ENCODE results near the gene BORCS5.

The BORCS5 gene

DNA sequence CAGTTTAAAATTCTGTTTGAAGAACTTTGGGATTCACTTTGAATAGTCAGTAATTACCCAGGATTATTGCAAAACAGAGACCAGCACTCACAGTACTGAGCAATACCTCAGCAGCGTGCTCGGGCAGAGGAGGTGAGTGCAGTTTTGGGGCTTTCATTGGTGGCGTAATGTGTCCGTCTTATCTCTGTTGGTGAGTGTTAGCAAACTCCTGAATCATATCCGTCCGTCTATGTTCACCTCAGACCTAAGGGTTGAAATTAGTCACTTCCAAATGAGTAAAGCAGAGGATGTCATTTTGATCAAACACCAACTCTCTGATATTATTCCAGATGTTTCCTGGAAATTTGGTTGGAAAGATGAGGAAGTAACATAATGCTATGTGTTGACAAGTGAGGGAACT, 82.8 kb downstream of the BORCS5 start:
- no peak for DNase-seq

DNA sequence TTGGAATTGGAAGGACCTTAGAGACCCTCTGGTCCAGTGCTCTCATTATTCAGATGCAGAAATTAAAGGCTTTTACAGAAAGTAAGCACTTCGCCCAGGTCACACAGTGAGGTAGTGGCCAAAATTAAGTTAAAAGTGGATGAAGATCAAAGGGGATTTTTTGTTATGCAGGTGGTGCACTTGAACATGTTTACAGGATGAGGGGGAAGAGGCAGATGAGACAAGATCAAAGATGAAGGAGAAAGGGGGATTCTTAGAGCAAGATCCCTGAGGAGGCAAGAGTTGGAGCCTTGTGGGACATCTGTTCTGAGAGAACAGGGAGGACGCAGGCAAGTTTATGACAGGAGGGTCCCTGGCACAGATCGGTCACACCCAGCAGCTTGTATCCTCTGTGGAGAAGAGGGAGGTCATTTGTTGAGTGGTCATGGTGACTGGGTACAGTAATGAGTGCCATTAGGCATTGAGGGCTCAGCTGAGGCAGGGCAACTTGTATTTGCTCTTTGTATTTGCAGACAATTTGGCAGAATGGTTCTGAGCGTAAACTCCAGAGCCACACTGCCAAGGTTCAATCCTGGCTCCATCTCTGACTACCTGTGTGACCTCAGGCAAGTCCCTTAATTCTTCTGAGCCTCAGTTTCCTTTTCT, 84.0 kb downstream of the BORCS5 start:
- DNase-seq: no peak

DNA sequence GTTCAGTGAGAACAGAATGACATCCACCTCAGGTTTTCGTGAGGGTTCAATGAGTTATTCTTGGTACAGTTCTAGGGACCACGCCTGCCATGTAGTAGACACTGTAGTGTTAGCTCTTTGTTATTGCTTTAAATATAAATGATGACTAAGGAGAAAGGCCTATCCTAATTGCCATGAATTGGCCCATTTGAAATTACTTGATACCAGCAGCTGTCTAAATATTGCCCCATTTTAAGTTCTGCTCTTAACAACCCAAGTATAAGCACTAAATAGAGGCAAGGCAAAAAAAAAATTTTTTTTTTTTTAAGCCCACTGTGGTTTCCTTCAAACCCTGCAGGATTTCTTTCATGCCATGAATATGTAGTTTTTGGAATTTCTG, 84.5 kb downstream of the BORCS5 start:
- DNase-seq: no peak

DNA sequence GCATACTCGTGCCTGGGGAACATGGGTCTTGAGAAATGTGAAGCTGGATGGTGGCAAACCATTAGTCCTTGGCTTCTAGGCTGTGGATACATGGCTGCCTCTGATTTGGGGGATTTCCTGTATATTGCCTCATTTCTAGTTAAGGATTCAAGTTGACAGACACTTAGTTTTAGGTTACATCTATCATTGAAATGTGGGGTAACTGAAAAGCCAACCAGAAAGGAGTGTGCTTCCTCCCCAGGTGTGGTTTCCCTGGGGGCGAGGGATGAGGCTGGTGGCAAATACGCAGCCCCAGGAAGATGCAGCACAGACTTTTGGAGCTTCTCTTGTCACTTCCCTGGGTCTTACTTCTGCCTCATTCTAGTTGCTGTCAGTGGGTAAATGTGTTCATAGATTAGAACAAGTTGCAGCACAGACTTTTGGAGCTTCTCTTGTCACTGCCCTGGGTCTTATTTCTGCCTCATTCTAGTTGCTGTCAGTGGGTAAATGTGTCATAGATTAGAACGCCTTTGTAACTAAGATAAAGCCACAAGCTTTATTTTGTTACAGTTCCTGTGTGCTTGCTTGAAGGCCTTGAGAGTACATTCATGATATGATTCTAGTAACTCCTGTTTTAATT, 85.1 kb downstream of the BORCS5 start:
- DNase-seq: no peak

DNA sequence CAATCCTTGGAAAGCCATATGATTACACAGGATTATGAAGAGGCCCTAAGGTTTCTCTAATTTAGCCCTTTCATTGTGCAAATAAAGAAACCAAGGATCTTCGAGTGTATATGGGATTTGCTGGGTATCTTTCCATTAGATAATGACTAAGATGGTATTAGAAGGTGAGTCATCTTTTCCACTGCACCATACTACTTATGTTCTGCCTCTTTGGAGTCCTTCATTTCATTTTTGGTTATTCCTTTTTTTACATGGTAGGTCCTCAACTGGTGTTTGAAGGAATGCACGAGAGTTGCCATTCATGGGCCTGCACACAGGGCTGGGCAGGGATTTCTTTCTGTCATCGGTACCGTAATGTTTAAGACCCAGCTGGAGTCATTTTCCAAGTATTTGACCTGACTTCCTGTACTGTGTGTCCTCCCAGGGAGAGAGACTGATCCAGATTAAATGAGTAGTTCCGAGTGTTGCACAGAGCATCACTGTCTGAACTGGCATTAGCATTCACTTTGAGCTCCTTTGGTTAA, 85.7 kb downstream of the BORCS5 start:
- no peak for DNase-seq

DNA sequence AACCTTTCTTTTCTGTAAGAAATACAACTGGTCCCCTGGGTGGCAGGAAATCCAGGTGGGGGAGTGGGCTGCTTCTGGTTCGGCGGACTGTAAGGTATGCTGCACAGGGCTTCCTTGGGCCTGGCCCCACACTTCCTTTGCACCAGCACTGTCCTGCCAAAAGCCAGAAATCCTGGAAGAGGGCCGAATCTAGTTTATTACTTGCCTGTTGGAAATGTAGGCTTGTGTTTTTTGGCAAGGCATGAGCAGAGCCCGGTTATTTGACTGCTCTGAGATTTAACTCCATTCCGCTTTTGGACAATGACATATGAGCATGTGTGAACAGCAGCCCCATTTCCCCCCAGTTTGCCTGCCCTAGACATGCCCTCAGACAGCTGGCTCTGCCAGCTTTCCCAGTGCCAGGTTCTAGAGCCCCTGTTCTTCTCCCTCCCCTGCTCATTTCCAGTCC, 86.6 kb downstream of the BORCS5 start:
- no peak for DNase-seq

DNA sequence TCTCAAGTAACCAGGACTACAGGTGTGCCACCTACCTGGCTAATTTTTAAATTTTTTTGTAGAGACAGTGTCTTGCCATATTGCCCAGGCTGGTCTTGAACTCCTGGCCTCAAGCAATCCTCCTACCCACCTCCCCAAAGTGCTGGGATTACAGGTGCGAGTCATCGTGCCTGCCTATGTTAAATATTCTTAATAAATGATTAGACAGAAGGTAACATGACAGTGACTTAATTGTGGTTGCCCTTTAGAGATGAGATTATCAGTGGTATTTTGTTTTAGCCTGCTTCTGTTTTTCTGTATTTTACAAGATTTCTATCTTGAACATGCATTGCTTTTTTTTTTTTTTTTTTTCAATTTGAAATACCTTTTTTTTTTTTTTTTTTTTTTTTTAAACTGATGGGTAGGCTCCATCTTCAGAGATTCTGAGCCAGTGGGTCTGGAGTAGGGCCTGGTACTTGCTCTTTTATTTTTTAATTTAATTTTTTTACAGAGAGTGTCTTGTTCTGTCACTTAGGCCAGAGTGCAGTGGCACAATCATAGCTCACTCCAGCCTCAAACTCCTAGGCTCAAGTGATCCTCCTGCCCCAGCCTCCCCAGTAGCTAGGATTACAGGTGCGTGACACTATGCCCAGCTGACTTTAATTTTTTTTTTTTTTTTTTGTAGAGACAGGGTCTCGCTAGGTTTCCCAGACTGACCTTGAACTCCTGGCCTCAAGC, 88.4 kb downstream of the BORCS5 start:
- no peak for DNase-seq

DNA sequence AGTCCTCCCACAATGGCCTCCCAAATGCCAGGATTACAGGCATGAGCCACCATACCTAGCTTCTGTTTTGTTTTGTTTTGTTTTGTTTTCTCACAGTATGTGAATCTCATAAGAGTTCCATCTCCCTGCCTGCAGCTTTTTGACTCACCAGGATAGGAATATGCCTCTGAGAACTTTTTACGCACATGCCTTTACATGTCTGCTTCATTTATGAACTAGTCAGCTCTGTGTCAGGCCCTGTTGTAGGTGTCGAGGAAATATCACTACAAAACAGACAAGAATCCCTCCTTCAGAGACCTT, 89.0 kb downstream of the BORCS5 start:
- DNase-seq: no peak

DNA sequence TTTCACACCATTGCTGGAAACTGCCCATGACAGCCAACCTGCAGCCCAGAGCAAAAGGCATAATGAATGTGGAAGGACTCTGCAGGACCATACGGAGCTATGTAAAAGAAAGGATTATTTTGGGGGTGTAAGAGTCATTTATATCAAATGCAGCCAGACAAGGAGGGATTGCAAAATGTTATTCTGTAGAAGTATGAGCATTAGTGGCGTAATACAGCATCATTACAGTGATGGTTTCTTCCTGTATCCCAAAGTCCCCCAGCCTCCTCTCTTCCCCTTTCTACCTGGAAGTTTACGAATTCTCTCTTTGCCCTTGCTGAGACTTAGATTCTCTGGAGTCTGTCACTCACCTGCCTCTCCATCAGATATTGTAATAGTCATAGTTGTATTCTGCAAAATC, 89.9 kb downstream of the BORCS5 start:
- DNase-seq: no peak

DNA sequence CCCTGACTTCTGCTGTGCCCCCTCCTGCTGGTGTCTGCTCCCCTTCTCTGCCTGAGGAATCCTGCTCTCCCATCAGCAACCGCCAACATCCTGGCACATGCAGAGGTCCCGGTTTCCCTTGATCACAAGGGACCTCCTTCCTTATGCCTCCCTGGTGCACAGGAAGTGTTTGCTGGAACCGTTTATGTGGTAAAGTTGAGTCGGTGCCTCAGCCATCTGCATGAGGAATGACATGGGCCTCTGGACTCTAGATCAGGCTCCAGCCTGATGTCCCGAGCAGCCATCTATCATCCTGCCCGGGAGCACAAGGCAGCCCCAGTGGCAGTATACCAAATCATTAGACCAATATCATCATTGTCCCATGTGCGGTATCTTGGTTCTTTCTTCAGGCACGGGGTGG, 90.4 kb downstream of the BORCS5 start:
- DNase-seq: no peak

DNA sequence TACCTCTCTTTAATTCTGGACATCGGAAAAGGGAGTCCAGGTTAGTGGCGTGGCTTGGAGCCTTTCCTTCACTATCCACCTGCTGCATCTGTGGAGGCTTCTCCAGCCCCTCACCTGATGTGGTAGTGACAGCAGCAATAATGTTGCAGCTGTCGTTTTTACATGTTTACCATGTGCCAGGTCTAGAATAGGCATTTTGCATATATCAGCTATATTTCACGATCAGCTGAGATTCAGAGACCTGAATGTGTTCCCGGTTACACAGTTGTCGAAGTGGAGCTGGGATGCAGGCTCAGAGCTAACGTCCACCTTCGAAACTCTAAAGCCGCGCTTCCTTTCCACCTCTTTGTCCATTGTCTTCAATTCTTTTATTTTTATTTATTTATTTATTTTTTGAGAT, 91.0 kb downstream of the BORCS5 start:
- DNase-seq: no peak

DNA sequence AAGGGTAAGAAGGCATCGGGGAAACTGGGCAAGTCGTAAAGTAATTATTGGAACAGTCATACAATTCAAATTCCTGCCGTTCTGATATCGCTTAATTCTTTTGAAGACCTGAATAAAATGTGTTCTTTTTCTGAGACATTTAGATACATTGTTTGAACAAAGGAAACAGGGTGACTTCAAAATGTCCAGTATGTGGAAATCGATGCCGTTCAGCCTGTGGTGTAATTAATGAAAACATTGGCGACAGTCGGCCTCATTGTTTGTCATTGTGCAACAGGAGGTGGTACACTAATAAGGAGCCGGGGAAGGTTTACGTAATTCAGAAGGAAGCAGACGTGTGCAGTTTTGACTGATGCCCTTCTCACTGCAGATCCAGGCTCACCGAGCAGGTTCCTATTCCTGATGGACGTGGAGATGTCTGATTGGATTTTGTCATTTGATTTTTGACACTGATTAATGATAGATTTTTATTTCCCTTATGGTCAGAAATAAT, 92.7 kb downstream of the BORCS5 start:
- DNase-seq: no peak

DNA sequence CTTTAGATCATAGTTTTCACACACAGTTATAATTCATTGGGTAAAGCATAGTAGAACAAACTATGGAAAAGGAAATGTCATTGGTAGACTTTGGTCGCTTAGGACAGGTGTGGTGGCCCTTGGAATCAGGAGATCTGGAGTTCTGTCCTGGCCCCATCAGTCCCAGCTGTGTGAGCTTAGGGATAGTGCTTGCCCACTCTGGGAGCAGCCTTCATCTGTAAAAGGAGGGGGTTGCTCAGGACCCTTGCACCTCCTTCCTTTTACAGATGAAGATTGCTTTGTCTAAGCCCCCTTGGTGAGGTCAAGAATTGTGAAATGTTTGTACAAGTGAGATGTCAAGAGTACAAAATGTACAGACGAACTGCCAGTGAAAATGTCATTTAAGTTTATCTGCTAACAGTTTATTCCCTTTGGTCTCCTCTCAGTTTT, 93.2 kb downstream of the BORCS5 start:
- DNase-seq: no peak

DNA sequence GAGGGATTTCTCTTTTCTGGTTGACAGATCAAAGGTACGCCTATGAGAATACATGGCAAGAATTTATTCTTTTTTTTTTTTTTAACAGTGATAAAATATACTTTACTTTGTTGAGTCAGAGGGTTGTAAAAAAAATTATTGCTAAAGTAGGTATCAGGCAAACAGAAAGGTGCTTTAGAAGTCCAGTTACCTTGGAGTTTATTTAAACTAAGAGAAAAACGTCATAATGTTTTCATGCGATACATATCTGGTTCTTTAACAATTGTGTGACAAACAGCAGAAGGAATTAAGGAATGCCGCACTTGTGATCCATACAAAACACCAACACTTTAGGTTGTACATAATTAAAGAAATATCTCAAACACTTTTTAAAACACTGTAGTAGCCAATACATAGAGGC, 94.2 kb downstream of the BORCS5 start:
- DNase-seq: no peak

DNA sequence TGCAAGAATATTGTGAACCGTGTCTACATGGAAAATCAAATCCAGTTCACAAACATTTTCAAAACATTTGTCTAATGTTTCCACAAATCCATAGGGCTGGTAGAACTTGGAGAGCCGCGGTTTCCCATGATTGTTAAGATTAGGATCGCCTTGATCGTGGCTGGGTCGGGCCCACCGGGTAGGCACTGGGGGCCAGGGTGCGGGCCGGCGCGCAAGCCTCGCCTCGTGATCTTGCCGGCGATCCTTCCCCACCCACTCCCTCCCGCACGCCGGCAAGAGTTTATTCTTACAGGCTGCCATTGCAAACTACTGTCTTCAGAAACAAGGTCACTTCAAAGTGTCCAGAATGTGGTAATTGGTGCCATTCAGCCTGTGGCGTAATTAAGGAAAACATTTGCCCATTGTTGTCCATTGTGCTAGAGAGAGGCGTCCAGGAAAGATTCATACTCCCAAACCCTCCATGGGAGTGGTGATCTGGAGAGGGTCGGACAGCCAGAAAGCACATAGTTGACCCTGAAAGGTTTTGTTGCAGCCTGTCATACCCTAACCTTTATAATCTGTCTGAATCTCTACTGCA, 95.5 kb downstream of the BORCS5 start:
- no peak for DNase-seq

DNA sequence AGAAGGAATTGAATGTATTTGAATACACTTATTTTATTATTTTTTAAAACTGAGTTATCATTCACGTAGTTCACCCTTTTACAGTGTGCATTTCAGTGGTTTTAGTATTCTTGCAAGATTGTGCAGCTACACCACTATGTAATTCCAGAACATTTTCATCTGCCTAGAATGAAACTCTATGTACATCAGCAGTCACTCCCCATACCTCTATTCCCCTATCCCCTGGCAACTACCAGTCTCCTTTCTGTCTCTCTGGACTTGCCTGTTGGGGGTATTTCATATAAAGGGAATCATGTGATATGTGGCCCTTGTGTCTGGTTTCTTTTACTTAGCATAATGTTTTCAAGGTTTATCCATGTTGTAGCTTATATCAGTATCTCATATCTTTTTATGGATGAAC, 96.8 kb downstream of the BORCS5 start:
- no peak for DNase-seq

DNA sequence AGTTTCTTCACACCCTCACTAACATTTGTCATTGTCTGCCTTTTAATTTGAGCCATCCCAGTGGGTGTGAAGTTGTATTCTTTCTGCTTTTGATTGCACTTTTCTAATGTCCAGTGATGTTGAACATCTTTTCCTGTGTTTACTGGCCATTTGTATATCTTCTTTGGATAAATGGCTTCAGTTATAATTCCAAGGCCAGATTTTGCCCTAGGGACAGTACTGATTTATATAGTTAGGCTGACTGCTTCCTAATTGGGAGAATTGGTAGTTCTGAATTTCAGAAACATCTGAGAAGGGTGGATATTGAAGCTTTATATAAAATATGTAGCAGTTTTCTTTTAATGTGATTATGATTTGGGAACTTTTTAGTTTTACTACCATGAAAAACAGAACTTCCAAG, 97.4 kb downstream of the BORCS5 start:
- DNase-seq: no peak

DNA sequence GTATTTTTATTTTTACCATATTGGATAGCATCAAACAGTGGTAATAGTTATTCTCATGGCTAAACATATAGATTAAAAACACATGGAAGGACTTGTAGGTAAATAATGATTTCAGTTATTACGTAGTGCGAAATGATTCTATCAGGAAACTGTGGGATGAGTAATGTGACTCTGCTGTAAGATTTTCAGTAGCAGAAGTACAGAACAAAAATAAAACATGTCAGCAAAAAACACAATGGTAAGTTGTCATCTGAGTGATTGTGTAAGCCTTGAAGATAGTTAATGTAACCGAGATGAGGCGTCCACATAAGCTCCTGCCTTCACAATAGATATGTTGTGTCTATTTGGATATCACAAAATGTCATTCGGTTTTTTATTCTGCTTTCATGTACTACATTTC, 99.8 kb downstream of the BORCS5 start:
- no peak for DNase-seq

DNA sequence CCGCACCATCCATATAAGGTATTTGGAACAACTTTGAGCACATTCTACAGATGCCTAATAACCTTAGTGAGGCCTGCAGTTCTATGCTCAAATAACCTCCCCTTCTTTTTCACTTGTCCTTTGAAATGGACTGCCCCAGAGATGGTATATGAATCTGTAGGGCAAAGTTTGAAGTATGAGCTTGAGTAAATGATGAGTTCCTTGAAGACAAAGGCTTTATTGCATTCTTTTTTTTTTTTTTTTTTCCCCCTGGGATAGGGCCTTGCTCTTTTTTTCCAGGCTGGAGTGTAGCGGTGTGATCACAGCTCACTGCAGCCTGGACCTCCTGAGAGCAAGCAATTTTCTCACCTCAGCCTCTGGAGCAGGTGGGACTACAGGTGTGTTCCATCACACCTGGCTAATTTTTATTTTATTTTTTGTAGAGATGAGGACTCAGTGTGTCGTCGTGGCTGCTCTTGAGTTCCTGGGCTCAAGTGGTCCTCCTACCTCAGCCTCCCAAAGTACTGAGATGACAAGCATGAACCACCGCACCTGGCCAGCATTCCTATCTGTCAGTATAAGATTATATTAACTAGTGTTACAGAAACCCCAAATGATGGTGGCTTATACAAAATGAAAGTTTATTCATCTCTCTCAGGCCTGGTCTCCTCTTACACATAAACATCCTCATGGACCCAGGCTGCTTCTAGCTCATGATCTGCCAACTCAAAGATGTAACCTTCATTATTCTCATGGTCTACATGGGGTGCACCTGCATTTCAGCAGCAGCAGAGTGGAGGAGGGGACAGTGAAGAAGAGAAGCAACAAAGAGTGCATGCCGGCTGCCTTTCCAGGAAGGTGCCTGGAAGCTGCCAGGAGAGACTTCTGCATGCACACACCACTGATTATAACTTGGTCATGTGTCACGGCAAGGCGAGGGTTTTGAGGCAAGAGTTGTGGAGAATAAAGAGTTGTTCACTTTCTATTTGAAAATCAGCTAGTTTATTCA, 104.4 kb downstream of the BORCS5 start:
- no peak for DNase-seq

DNA sequence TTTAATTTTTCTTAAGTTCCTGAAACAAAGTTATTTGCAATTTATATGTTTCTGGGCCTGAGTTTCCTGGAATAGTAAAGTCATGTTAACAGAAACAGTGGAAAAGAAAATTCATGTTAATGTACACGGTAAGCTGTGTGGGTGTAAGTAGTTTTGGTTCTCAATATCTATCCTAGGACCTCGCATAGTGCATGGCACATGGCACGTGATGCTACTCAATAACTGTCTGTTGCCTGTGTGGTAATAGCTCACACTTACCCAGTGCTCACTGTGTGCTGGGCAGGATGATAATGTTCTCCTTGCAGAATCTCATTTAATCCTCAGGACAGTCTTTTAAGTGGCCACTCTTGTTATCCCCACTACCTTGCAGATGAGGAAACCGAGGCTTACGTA, 105.0 kb downstream of the BORCS5 start:
- DNase-seq: no peak

DNA sequence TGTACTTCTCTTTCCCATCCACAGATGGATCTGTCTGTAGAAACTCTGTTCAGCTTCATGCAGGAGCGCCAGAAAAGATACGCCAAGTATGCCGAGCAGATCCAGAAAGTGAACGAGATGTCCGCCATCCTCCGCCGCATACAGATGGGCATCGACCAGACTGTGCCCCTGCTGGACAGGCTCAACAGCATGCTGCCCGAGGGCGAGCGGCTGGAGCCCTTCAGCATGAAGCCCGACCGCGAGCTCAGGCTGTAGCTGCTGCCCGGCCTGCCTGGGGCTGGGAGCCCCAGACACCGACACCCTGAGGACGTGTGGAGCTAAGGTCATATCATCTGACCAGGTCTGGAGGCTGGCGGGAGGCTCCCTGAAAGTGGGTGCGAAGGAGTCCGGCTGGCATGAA, 108.6 kb downstream of the BORCS5 start:
- no peak for DNase-seq

DNA sequence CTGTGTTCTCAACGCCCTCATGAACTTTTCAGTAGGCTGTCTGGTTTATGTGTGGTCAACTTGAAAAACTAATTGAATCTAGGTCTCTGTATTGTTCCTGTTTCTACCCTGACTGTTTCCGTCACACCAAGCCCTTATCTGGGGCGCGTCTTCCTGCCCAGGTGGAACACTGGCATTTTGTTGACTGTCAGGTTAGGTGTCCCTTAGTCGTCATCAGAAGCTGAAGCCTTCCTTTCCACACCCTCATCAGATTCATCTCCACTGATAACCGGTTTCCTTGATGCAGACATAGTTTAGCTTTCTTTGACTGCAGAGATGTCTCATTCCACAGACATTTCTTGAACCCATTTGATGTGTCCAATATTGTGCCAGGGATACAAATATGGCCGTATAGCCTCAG, 109.3 kb downstream of the BORCS5 start:
- DNase-seq: no peak

DNA sequence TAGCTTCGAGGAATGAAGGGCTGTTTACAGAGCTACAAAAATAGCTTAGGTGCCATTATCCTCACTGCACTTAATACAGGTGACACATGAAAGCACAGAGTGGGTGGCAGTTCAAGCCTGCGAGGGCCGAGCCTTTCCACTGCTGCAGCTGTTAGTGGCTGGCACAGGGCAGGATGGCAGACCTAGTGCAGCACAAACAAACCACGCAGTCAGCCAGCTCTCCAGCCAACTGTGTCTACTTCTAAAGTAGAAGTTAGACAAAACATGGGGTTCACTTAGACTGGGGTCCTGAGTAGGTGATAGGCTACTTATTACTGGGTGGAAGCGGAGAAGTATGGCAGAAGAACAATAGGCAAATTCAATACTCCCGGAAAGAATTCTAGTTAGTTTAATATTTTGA, 110.4 kb downstream of the BORCS5 start:
- no peak for DNase-seq
